ENCODE data around the gene ELK4. TPM values are rescaled to one million over a fixed set of nuclear protein-coding genes. Genes with fewer than 3 reads are reported as not detected.
A peak's percentile ranks its signal among the peaks of the same experiment; 100 is the strongest.

The ELK4 gene
- total and polyA plus RNA-seq, 4 donors, result 6.0 to 90.4 (median 36.3) TPM

GRCh38 chr1:205585835-205586785 is 45.7 kb downstream of the ELK4 start:
- Histone ChIP-seq H3K4me1 (ENCODE audit: control insufficient read depth in 1 of 2, insufficient read depth in 2 of 2, low read length in 2 of 2) (no peaks in the 10 kb centered on the region), H3K27me3 (ENCODE audit: control insufficient read depth in 1 of 2, insufficient read depth in 2 of 2, low read length in 1 of 2) (no peaks in the 10 kb centered on the region), H3K27ac (ENCODE audit: low read depth in 1 of 2, low read length in 2 of 2) (no peak overlapping the region), H3K36me3 (ENCODE audit: control insufficient read depth in 1 of 2, insufficient read depth in 2 of 2, low read length in 1 of 2) (no peaks in the 10 kb centered on the region), H3K4me3 (ENCODE audit: low read length in 2 of 2) (no peak overlapping the region), H3K9me3 (ENCODE audit: control insufficient read depth, low read length) (no peaks in the 10 kb centered on the region)
- DNase-seq (peak; percentile 31 to 33), ATAC-seq (ENCODE audit: low FRiP score) (no peak)
- 74 to 76% methylated on average over 13 of the region's 13 CpGs for WGBS, 2 donors
- intact Hi-C loops (cut with DNase I), result loop anchor here in 1 of 2 donors (5.0 kb wide), 1 partner anchor 54 kb away; no protein-coding TSS in a partner anchor

GRCh38 chr1:205585169-205585834 is 46.5 kb downstream of the ELK4 start:
- no peaks in the 10 kb centered on the region for H3K36me3 ChIP-seq (ENCODE audit: control insufficient read depth in 1 of 2, insufficient read depth in 2 of 2, low read length in 1 of 2)
- H3K27ac ChIP-seq (ENCODE audit: low read depth in 1 of 2, low read length in 2 of 2), result no peak overlapping the region
- no peaks in the 10 kb centered on the region for H3K4me1 ChIP-seq (ENCODE audit: control insufficient read depth in 1 of 2, insufficient read depth in 2 of 2, low read length in 2 of 2)
- H3K27me3 ChIP-seq (ENCODE audit: control insufficient read depth in 1 of 2, insufficient read depth in 2 of 2, low read length in 1 of 2), result no peaks in the 10 kb centered on the region
- intact Hi-C loops (cut with DNase I), result loop anchor here in 1 of 2 donors (5.0 kb wide), 1 partner anchor 53 kb away; no protein-coding TSS in a partner anchor
- DNase-seq (peak; percentile 2 to 19), ATAC-seq (ENCODE audit: low FRiP score) (no peak)
- H3K4me3 ChIP-seq (ENCODE audit: low read length in 2 of 2), result no peak overlapping the region
- no peaks in the 10 kb centered on the region for H3K9me3 ChIP-seq (ENCODE audit: control insufficient read depth, low read length)
- 88 to 93% methylated on average over 6 of the region's 6 CpGs for WGBS, 2 donors

- Histone ChIP-seq H3K4me1 (ENCODE audit: control insufficient read depth in 1 of 2, insufficient read depth in 2 of 2, low read length in 2 of 2) (no peaks in the 10 kb centered on the region), H3K36me3 (ENCODE audit: control insufficient read depth in 1 of 2, insufficient read depth in 2 of 2, low read length in 1 of 2) (no peaks in the 10 kb centered on the region), H3K27me3 (ENCODE audit: control insufficient read depth in 1 of 2, insufficient read depth in 2 of 2, low read length in 1 of 2) (no peaks in the 10 kb centered on the region), H3K27ac (ENCODE audit: low read depth in 1 of 2, low read length in 2 of 2) (no peak overlapping the region), H3K4me3 (ENCODE audit: low read length in 2 of 2) (no peak overlapping the region), H3K9me3 (ENCODE audit: control insufficient read depth, low read length) (no peaks in the 10 kb centered on the region)
- intact Hi-C loops (cut with DNase I), result loop anchor here in 1 of 2 donors (5.0 kb wide), 1 partner anchor 52 kb away; no protein-coding TSS in a partner anchor
- 59 to 64% methylated on average over 7 of the region's 7 CpGs for WGBS, 2 donors
- ATAC-seq (ENCODE audit: low FRiP score) (no peak), DNase-seq (peak; percentile 30 to 53)
These were observed 47.1 kb downstream of the ELK4 start for GRCh38 chr1:205584732-205585131.

- WGBS, 2 donors, result 94 to 95% methylated on average over 7 of the region's 7 CpGs
These were observed 48.2 kb downstream of the ELK4 start for GRCh38 chr1:205583461-205584130.

GRCh38 chr1:205582471-205583291 is 49.1 kb downstream of the ELK4 start:
- DNase-seq (peak in 1 of 2 donors; percentile 71), ATAC-seq (ENCODE audit: low FRiP score) (peak; percentile 3)
- no peak overlapping the region for H3K4me3 ChIP-seq (ENCODE audit: low read length in 2 of 2)
- H3K36me3 ChIP-seq (ENCODE audit: control insufficient read depth in 1 of 2, insufficient read depth in 2 of 2, low read length in 1 of 2), result no peaks in the 10 kb centered on the region
- H3K9me3 ChIP-seq (ENCODE audit: control insufficient read depth, low read length), result no peaks in the 10 kb centered on the region
- no peak overlapping the region for H3K27ac ChIP-seq (ENCODE audit: low read depth in 1 of 2, low read length in 2 of 2)
- no peaks in the 10 kb centered on the region for H3K27me3 ChIP-seq (ENCODE audit: control insufficient read depth in 1 of 2, insufficient read depth in 2 of 2, low read length in 1 of 2)
- intact Hi-C loops (cut with DNase I), result no loop called here
- WGBS, 2 donors, result 79 to 80% methylated on average over 6 of the region's 6 CpGs
- H3K4me1 ChIP-seq (ENCODE audit: control insufficient read depth in 1 of 2, insufficient read depth in 2 of 2, low read length in 2 of 2), result no peaks in the 10 kb centered on the region

More at GRCh38 chr1:205583461-205584130, 48.2 kb downstream of the ELK4 start:
- no peak overlapping the region for H3K27ac ChIP-seq (ENCODE audit: low read depth in 1 of 2, low read length in 2 of 2)
- ATAC-seq (ENCODE audit: low FRiP score) (no peak), DNase-seq (peak; percentile 32 to 39)
- H3K9me3 ChIP-seq (ENCODE audit: control insufficient read depth, low read length), result no peaks in the 10 kb centered on the region
- intact Hi-C loops (cut with DNase I), result no loop called here
- no peaks in the 10 kb centered on the region for H3K36me3 ChIP-seq (ENCODE audit: control insufficient read depth in 1 of 2, insufficient read depth in 2 of 2, low read length in 1 of 2)
- no peaks in the 10 kb centered on the region for H3K27me3 ChIP-seq (ENCODE audit: control insufficient read depth in 1 of 2, insufficient read depth in 2 of 2, low read length in 1 of 2)
- H3K4me3 ChIP-seq (ENCODE audit: low read length in 2 of 2), result no peak overlapping the region
- no peaks in the 10 kb centered on the region for H3K4me1 ChIP-seq (ENCODE audit: control insufficient read depth in 1 of 2, insufficient read depth in 2 of 2, low read length in 2 of 2)

- WGBS, 2 donors, result 82 to 89% methylated on average over 11 of the region's 11 CpGs
- DNase-seq (peak in 1 of 2 donors; percentile 14), ATAC-seq (ENCODE audit: low FRiP score) (peak; percentile 4)
- H3K4me1 ChIP-seq (ENCODE audit: control insufficient read depth in 1 of 2, insufficient read depth in 2 of 2, low read length in 2 of 2), result no peaks in the 10 kb centered on the region
- no peaks in the 10 kb centered on the region for H3K9me3 ChIP-seq (ENCODE audit: control insufficient read depth, low read length)
- H3K4me3 ChIP-seq (ENCODE audit: low read length in 2 of 2), result no peak overlapping the region
- H3K36me3 ChIP-seq (ENCODE audit: control insufficient read depth in 1 of 2, insufficient read depth in 2 of 2, low read length in 1 of 2), result no peaks in the 10 kb centered on the region
- intact Hi-C loops (cut with DNase I), result no loop called here
- H3K27me3 ChIP-seq (ENCODE audit: control insufficient read depth in 1 of 2, insufficient read depth in 2 of 2, low read length in 1 of 2), result no peaks in the 10 kb centered on the region
- no peak overlapping the region for H3K27ac ChIP-seq (ENCODE audit: low read depth in 1 of 2, low read length in 2 of 2)
These were observed 49.8 kb downstream of the ELK4 start for GRCh38 chr1:205582046-205582445.

- no peaks in the 10 kb centered on the region for H3K36me3 ChIP-seq (ENCODE audit: control insufficient read depth in 1 of 2, insufficient read depth in 2 of 2, low read length in 1 of 2)
- DNase-seq (peak in 1 of 2 donors; percentile 53), ATAC-seq (ENCODE audit: low FRiP score) (no peak)
- no peak overlapping the region for H3K4me3 ChIP-seq (ENCODE audit: low read length in 2 of 2)
- WGBS, 2 donors, result 87 to 97% methylated on average over 9 of the region's 9 CpGs
- intact Hi-C loops (cut with DNase I), result no loop called here
- no peaks in the 10 kb centered on the region for H3K9me3 ChIP-seq (ENCODE audit: control insufficient read depth, low read length)
- H3K27me3 ChIP-seq (ENCODE audit: control insufficient read depth in 1 of 2, insufficient read depth in 2 of 2, low read length in 1 of 2), result no peaks in the 10 kb centered on the region
- no peak overlapping the region for H3K27ac ChIP-seq (ENCODE audit: low read depth in 1 of 2, low read length in 2 of 2)
- H3K4me1 ChIP-seq (ENCODE audit: control insufficient read depth in 1 of 2, insufficient read depth in 2 of 2, low read length in 2 of 2), result no peaks in the 10 kb centered on the region
These were observed 50.4 kb downstream of the ELK4 start for GRCh38 chr1:205581321-205581980.

Measured in aorta (tissue), 5 donors.